Bronchial epithelial cell (primary cell): ENCODE measurements around the gene NUP160. TPM values are rescaled to one million over a fixed set of nuclear protein-coding genes. Genes with fewer than 3 reads are reported as not detected.
"Not testable (repeated sequence)": the region's sequence is repeated elsewhere in the genome, so short reads cannot be mapped to it uniquely, and the experiment has no call there.

Experiments
- DNase-seq: peaks from one replicate; pipeline ENCODE4 v3.0.0-alpha.2; 2010; ENCODE audit warnings: low read depth
- FAIRE-seq: peaks from 2 replicates; lab custom pipeline; 2011; peaks lifted over from hg19 to GRCh38; lab: Jason Lieb, UNC
- H3K27me3 ChIP-seq: 2 replicates; pipeline ENCODE4 v1.5.1; 2011; ENCODE audit warnings: low read length; ENCODE audit not compliant: control insufficient read depth, insufficient read depth
- H3K36me3 ChIP-seq: 2 replicates; pipeline ENCODE4 v1.5.1; 2011; ENCODE audit warnings: low read length; ENCODE audit not compliant: control insufficient read depth, insufficient read depth
- H3K4me3 ChIP-seq: 2 replicates; pipeline ENCODE4 v1.5.1; 2011; ENCODE audit warnings: mild to moderate bottlenecking, low read depth, low read length, control low read depth
- CTCF ChIP-seq: IDR thresholded peaks from 2 replicates; pipeline ENCODE4 v1.5.1; 2011; ENCODE audit warnings: mild to moderate bottlenecking, moderate library complexity, low read length, control low read depth, inconsistent platforms; ENCODE audit not compliant: insufficient read depth, severe bottlenecking
- total RNA-seq: library from RNA; depleted of rRNA; stranded (reverse); fragments of >200 nt; gene quantifications from 2 replicates; pipeline ENCODE4 v1.2.1, GENCODE V29; 2014

NUP160 gene
- total RNA-seq, 1 donor from 2014 or later, result 28.4 TPM

- Histone ChIP-seq H3K27me3 (no peaks in the 10 kb centered on the region), H3K4me3 (no peak overlapping the region), H3K36me3 (no peaks in the 10 kb centered on the region)
- FAIRE-seq (no peak), DNase-seq (no peak)
- TF ChIP-seq CTCF, result no peak
Measured at GRCh38 chr11:47870404-47870803, 22.3 kb upstream of the NUP160 start.

- no peak for TF ChIP-seq CTCF
- Histone ChIP-seq H3K36me3 (no peaks in the 10 kb centered on the region), H3K4me3 (no peak overlapping the region), H3K27me3 (no peaks in the 10 kb centered on the region)
- FAIRE-seq, result no peak
- DNase-seq, result peak; percentile 23
Measured at GRCh38 chr11:47869544-47870393, 21.6 kb upstream of the NUP160 start.

DNA sequence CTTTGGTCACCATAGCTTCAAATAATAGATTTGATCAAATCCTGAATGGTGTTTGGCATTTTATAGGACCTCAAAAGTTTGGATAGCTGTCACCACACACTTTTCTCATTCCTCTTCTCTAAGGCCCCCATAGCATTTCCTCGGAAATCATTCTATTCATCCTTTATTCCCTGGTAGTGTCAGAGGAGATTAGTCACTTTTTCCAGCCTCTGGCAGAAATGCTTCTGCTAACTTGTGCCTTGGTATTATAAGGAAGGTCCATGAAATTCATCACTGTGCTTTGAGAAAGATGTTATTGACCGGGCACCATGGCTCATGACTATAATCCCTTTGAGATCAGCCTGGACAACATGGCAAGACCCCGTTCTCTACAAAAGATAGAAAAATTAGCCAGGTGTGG lies 19.7 kb upstream of the NUP160 start:
- FAIRE-seq, result no peak

GRCh38 chr11:47866892-47867291 lies 18.7 kb upstream of the NUP160 start:
- not testable (repeated sequence) for DNase-seq, H3K4me3 ChIP-seq, FAIRE-seq, H3K27me3 ChIP-seq, H3K36me3 ChIP-seq

More for the DNA sequence above, 19.7 kb upstream of the NUP160 start:
- H3K27me3 ChIP-seq, result no peaks in the 10 kb centered on the region
- no peak overlapping the region for H3K4me3 ChIP-seq
- no peak for DNase-seq
- H3K36me3 ChIP-seq, result no peaks in the 10 kb centered on the region
- TF ChIP-seq CTCF, result no peak

GRCh38 chr11:47864901-47865300 lies 16.8 kb upstream of the NUP160 start:
- H3K27me3 ChIP-seq, result no peaks in the 10 kb centered on the region
- DNase-seq (no peak), FAIRE-seq (no peak)
- no peaks in the 10 kb centered on the region for H3K36me3 ChIP-seq
- H3K4me3 ChIP-seq, result no peak overlapping the region
- TF ChIP-seq CTCF, result no peak

DNA sequence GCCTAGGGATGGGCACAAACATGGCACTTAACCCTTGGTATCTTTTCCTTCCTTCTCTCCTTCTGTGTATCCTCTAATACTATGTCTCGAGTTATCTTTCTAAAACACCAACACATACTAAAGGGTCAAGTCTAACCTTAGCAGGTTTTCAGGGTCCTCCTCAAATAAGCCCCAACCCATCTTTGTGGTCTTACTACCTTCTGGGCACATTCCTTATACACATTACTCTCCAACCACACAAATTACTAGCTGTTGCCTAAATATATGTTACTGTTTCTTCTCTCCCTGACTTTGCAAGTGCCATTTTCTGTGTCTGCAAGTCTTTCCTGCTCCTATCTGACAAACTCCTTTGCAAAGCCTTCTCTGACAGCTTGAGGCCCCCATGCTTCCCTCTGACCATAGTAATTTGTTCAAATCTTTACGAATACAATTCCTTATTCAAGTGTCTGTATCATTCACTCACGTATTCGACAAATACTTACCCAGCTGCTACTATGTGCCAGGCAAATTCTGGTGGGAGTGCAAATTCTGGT lies 15.8 kb upstream of the NUP160 start:
- FAIRE-seq (no peak), DNase-seq (no peak)
- H3K27me3 ChIP-seq, result no peaks in the 10 kb centered on the region
- no peak for TF ChIP-seq CTCF
- H3K4me3 ChIP-seq, result no peak overlapping the region
- no peaks in the 10 kb centered on the region for H3K36me3 ChIP-seq
